Stimulated activated CD8-positive, alpha-beta memory T cell treated with anti-CD3 and anti-CD28 coated beads, Interleukin-4, amount 100 ng/mL, for 1 hour (primary cell): ENCODE results near the gene DHX16.

Experiments used
- DNase-seq, 2 donors: peaks; one replicate each; pipeline ENCODE4 v3.0.0-alpha.2; 2020; ENCODE audit warnings: low read depth in 2 of 2, low spot score in 1 of 2

DHX16 gene

GRCh38 chr6:30640481-30640880 is 32.3 kb downstream of the DHX16 start:
- DNase-seq, result no peak

GRCh38 chr6:30635834-30636233 is 37.0 kb downstream of the DHX16 start:
- no peak for DNase-seq

GRCh38 chr6:30626484-30627366 is 46.1 kb downstream of the DHX16 start, which contains the start of gene ATAT1:
TSS of gene ATAT1 (plus strand) at chr6:30626874.
- DNase-seq, result peak; percentile 76 to 80

- no peak for DNase-seq
Observed at GRCh38 chr6:30625511-30625910, 47.3 kb downstream of the DHX16 start.

- DNase-seq, result no peak
Observed at GRCh38 chr6:30619561-30619960, 53.2 kb downstream of the DHX16 start.

- no peak for DNase-seq
Observed at GRCh38 chr6:30618270-30618797, 54.5 kb downstream of the DHX16 start.

GRCh38 chr6:30617565-30618269 is 55.1 kb downstream of the DHX16 start, which contains the start of gene MRPS18B:
TSS of gene MRPS18B (plus strand) at chr6:30617840. CDS start at chr6:30617866, 26 bp downstream.
- DNase-seq, result peak; percentile 93 to 97

- DNase-seq, result peak; percentile 92 to 96
Observed at GRCh38 chr6:30616811-30617564, 55.8 kb downstream of the DHX16 start, which contains the start of gene PPP1R10. TSS of gene PPP1R10 (minus strand) at chr6:30617243. CDS start at chr6:30609944, 7,299 bp downstream.

GRCh38 chr6:30615958-30616810 is 56.6 kb downstream of the DHX16 start:
- no peak for DNase-seq

GRCh38 chr6:30615219-30615957 is 57.4 kb downstream of the DHX16 start:
- no peak for DNase-seq

GRCh38 chr6:30614843-30615218 is 58.0 kb downstream of the DHX16 start:
- DNase-seq, result peak; percentile 51 to 69

GRCh38 chr6:30614044-30614842 is 58.6 kb downstream of the DHX16 start:
- DNase-seq, result no peak

GRCh38 chr6:30613251-30614043 is 59.4 kb downstream of the DHX16 start:
- no peak for DNase-seq

GRCh38 chr6:30612687-30613248 is 60.0 kb downstream of the DHX16 start:
- no peak for DNase-seq

- DNase-seq, result no peak
Observed at GRCh38 chr6:30612213-30612612, 60.6 kb downstream of the DHX16 start.

GRCh38 chr6:30611856-30612194 is 61.0 kb downstream of the DHX16 start:
- no peak for DNase-seq

GRCh38 chr6:30611150-30611855 is 61.5 kb downstream of the DHX16 start:
- no peak for DNase-seq
